Measurements from ENCODE around the gene MAD2L1BP.

GRCh38 chr6:43678341-43678740 is 42.7 kb downstream of the MAD2L1BP start:
- TF ChIP-seq CTCF (IDR thresholded peaks at IDR 0.05) (no peak), POLR2A (IDR thresholded peaks at IDR 0.05) (no peak)
